HPDE6-E6E7 (cell line): ENCODE data around the gene TNRC18.
"Not testable (repeated sequence)": the region's sequence is repeated elsewhere in the genome, so short reads cannot be mapped to it uniquely, and the experiment has no call there.

ENCODE experiments used
- DNase-seq: peaks from one replicate; pipeline ENCODE4 v3.0.0; 2011; ENCODE audit warnings: missing footprints; ENCODE audit errors: extremely low spot score

TNRC18 gene

GRCh38 chr7:5294169-5294987 is 129.3 kb downstream of the TNRC18 start:
- no peak for DNase-seq

- not testable (repeated sequence) for DNase-seq
These were observed 131.8 kb downstream of the TNRC18 start for GRCh38 chr7:5291711-5292335.

- DNase-seq, result no peak
These were observed 132.3 kb downstream of the TNRC18 start for GRCh38 chr7:5291301-5291700.

- no peak for DNase-seq
These were observed 134.3 kb downstream of the TNRC18 start for GRCh38 chr7:5289355-5289754.

GRCh38 chr7:5288560-5288959 is 135.1 kb downstream of the TNRC18 start:
- not testable (repeated sequence) for DNase-seq

GRCh38 chr7:5287802-5288201 is 135.8 kb downstream of the TNRC18 start:
- no peak for DNase-seq

GRCh38 chr7:5287373-5287772 is 136.3 kb downstream of the TNRC18 start:
- DNase-seq, result not testable (repeated sequence)

GRCh38 chr7:5286933-5287332 is 136.7 kb downstream of the TNRC18 start:
- DNase-seq, result no peak

- no peak for DNase-seq
These were observed 139.0 kb downstream of the TNRC18 start for GRCh38 chr7:5284304-5285281.

GRCh38 chr7:5283421-5284303 is 140.0 kb downstream of the TNRC18 start:
- no peak for DNase-seq

- no peak for DNase-seq
These were observed 140.9 kb downstream of the TNRC18 start, which contains the start of gene SLC29A4 for GRCh38 chr7:5282543-5283316. Gene SLC29A4, plus strand, starts transcription at chr7:5282943. Its CDS starts 4,874 bp downstream, at chr7:5287817.

GRCh38 chr7:5281598-5282500 is 141.8 kb downstream of the TNRC18 start:
- not testable (repeated sequence) for DNase-seq

- no peak for DNase-seq
These were observed 143.9 kb downstream of the TNRC18 start for GRCh38 chr7:5279734-5280133.

GRCh38 chr7:5278766-5279165 is 144.9 kb downstream of the TNRC18 start:
- no peak for DNase-seq

GRCh38 chr7:5276611-5277010 is 147.0 kb downstream of the TNRC18 start:
- DNase-seq, result no peak

- not testable (repeated sequence) for DNase-seq
These were observed 147.5 kb downstream of the TNRC18 start for GRCh38 chr7:5276123-5276522.

GRCh38 chr7:5275510-5275909 is 148.1 kb downstream of the TNRC18 start:
- DNase-seq, result not testable (repeated sequence)

- not testable (repeated sequence) for DNase-seq
These were observed 148.6 kb downstream of the TNRC18 start for GRCh38 chr7:5274985-5275431.

- no peak for DNase-seq
These were observed 149.2 kb downstream of the TNRC18 start for GRCh38 chr7:5274441-5274840.
